ENCODE data around the gene RNF152.
A peak's percentile ranks its signal among the peaks of the same experiment; 100 is the strongest.

The RNF152 gene, protein sequence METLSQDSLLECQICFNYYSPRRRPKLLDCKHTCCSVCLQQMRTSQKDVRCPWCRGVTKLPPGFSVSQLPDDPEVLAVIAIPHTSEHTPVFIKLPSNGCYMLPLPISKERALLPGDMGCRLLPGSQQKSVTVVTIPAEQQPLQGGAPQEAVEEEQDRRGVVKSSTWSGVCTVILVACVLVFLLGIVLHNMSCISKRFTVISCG

DNA sequence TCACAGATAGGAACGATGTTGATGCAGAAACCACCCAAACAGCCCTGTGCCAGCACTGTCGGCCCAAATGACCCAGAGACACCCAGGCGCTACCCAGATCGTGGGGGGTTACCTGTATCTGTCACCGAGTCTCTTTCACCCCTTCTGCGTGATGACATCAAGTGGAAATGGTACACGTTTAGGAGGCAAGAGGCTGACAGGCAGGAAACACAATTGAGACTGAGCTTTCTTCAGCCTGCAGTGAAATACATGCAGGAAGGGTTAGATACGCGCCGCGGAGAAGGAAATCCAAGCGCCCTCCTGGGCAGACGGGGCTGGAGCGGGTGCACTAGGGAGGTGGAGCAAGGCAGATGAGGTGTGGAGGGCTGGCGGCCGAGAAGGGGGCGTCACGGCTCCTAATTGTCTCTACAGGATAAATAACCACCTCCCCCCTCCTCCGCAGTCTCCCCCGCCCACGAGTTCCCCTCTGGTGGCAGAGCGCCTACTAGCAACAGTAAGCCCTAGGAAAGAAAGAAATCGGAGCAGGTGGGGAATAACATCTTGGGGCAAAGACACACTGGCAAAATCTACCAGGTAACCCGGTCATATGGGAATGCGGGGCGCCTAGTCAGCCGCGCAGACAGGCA lies at the start of gene RNF152:
Gene RNF152, minus strand, starts transcription at position 325 of the 626 bp plus-strand sequence. CDS start 76,544 bp downstream, outside the sequence.
- DNase-seq (ENCODE audit: low read depth), result no peak

DNA sequence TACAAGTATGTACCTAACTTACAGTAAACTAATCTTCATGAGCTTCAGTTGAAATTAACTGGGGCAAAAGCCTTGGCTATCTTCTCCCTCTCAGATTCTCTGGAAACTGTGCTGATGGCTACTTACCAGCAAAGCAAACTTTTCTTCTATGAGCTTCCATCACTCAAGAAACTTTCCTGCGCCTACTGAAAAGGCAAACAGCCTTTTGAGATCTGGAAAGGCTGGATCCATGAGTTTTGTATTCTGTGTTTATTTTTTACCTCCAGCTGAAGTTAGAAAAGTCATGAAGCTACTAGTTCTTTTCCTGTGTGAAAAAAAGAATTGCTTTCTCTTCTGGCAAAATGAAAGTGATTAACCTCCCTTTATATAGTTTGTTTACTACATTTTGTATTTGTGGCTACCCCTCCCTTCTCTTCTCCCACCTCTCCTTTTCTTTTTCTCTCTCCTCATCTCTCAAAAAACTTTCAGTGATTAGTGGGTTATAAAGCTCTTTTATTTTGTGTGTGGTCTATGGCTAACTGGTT lies 49.2 kb upstream of the RNF152 start:
- DNase-seq (ENCODE audit: low read depth), result no peak

DNA sequence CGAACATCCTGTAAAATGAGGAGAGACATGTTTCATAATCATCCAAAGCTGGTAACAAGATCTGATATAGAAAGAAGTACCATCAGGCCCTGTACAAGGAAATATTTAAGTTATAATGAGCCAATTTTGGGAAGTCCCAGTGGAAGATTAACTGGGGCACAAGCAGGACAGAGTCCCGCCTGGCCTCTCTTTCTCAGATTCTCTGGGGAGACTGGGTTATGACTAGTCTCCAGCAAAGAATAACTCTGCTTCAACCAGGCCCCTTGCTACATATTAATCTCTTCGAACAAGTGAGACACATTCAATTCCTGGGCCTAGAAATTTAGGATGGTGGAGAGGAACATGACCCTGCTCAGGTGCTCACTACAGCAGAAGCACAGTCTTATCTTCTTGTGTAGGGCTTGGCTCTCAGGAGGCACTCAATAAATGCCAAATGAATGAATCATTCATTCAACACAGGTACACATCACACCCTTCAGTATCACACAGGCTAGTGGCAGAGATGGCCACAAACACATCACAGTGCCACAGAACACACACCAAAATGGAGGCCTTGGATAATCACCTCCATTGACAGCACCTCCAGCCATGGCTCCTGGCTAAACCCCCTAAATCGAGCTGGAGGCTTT lies 46.4 kb upstream of the RNF152 start:
- DNase-seq (ENCODE audit: low read depth), result no peak

DNA sequence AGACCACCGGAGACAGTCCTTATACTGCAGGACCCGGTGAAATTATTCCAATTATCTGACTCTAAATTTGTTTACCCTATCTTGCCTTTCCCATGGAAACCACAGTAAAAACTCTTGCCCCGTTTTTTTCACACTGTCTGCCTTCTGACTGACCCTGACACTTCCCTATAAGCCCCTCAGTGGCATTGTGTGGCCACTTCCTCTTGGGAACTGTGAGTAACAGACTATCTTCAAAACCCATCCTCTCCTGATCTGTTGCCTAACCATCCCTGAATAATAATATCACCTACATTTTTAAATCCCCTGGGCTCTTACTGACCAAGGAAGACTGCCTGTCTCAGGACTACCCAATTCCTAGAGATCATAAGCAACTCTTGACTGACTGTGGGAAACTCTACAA lies 42.6 kb upstream of the RNF152 start:
- no peak for DNase-seq (ENCODE audit: low read depth)

DNA sequence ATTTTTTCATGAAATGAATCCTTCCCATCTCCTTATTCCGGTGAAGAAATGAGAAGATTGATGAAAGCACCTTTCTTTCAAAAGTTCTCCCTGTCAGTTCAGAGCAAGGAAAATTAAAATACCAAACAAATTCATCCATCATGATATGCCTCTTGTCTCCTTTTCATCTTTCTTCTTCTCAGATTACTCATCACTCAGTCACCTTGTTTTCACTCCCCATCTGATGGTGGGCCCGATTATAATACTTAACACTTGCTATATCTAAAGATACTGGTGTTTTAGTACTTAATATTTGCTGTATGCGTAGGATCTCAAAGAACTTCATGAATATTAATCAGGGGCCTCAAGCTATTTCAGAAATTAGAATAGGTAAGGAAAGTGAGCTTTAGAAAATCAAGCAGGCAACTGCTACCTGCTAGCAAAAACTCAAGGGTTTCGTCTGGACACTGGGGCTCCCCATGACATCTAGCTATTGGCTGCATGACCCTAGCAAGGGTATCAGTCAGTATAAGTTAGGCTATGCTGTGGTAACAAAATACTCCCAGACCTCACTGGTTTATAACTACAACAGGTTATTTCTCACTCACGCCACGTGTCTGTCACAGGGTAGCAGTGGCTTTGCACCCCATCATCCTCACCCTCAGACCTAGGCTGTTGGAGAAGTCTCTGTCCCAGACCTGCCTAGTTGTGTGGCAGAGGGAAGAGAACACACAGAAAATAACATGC lies 39.0 kb upstream of the RNF152 start:
- no peak for DNase-seq (ENCODE audit: low read depth)

DNA sequence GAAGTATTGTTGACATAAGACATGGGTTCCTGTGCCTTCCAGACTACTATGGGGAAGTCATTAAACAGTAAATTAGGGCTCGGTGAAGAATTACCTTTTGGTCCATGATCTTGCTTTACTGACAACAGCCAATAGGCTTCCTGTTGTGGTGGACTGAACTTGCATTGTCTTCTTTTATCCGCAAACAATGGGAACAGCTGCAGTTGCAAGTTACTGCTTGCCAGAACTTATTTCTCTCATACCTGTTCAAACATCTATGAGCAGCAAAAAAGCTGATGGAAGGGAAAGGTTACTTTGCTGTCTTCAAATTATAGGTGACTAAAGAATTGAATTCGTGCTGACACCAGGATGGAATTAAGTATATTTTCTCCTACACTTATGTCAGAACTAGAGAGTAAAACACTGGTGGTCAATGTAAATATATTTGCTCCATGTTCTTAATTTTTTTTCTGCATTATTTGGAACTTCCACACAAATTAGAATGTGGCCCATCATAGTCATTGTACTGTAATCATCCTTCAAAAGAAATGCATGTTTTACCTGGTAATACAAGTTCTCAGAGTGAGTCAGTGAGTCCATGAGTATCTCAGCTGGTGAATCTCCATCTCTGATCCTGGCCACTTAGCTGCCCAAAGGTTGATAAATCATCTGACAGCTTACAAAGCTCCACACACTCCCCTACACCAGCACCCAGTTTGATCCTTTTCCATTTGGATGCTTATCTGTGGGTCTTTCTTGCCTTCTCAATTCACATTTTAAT lies 37.3 kb upstream of the RNF152 start:
- DNase-seq (ENCODE audit: low read depth), result no peak

DNA sequence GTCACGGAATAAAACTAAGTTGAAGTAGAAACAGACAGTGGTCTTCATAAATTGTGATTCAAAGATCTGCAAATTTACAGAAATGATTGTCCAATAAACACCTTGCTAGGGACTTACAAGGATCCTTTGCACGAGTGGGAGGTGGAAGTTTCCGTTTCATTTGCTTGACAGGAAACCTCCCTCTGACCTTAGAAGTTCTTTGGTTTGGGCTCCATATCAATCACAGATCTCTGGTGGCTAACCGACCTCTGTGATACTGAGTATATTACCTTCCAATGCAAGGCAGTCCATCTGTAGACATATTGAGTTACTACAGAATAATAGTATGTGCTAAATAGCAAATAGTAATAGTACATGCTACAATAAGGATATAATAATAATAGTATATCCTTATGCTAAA lies 33.7 kb upstream of the RNF152 start:
- no peak for DNase-seq (ENCODE audit: low read depth)

DNA sequence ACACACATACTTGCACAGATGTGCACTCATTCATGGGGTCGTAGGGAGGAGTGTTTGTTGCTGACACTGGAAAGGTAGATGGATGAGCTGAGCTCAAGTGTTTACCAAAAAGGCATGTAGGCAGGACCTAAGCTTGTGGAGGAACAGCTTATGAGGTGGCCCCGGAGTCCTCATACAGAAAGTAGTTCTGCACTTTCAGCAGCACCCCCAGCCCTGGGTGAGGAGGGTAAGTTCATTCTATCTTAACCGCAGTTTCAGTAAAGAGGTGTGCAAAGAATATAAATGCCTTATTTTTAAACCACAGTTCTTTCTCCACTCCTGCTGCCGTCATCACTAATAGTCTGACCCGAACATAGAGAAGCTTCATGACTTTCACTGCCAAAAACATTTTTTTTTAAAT lies 31.7 kb upstream of the RNF152 start:
- DNase-seq (ENCODE audit: low read depth), result no peak

DNA sequence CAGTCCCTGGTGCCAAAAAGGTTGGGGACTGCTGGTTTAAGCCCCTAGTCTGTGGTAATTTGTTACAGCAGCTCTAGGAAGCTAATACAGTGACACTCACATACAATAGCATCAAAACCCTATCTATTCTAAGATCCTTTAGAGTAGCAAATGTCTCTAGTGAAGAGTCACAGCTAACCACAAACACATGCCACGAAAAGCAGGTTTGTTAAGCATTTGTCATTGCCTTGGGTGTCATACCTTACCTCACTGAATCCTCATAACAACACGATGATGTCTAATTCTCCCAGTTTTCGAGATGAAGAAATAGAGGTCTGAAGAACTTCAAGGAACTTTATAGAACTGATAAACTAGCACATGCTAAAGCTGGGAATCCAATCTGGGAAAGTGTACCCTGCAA lies 29.6 kb upstream of the RNF152 start:
- no peak for DNase-seq (ENCODE audit: low read depth)

DNA sequence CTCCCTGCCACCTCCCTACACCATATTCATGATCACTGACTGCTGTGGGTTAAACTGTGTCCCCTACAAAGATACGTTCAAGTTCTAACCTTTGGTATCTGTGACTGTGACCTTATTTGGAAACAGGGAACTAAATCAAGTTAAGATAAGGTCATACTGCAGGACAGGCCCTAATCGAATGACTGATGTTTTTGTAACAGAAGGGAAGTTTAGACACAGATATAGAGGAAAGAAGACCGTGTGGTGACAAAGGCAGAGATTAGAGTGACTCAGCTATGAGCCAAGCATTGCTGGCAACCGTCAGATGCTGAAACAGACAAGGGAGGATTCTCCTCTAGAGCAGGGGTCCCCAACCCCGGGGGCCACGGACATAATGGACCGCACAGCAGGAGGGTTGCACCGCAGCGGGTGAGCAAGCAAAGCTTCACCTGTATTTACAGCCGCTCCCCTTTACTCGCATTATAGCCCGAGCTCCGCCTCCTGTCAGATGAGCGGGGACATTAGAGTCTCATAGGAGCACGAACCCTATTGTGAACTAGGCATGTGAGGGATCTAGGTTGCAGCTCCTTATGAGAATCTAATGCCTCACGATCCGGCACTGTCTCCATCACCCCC lies 28.9 kb upstream of the RNF152 start:
- DNase-seq (ENCODE audit: low read depth), result no peak

DNA sequence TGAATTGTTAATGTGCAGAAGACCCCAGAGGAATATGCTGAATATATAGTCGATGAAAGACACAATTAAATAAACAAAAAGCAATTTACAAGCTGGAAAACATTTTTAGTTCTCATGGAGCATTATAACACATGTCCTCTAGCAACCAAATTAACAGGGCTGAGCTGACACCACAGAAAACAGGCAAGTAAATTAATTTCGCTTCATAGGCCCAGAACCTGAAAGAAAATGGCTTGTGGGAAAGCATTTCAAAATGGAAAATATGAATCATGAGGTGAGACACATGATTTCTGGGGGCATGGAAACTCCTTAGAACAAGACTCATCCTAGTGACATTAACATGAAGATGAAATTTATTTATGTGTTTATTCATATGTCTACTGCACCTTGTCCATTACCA lies 25.0 kb upstream of the RNF152 start:
- no peak for DNase-seq (ENCODE audit: low read depth)

DNA sequence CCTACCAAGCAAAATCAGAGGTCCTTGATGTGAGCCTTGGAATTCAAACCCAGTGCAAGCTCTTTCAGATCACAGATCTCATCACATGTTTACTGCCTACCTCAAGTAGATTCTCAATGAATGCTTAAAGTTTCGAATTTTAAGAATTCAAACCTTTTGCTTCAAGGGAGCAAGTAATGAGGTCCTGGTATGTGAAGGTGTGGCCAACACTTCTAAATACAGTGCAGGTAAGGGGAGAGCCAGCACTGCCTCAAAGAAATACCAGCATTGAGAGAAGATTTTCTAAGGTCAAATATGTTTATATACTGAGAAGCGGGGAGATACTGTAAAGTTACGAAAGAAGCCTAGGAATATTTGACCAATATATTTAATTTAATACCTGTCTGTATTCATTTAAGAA lies 19.7 kb upstream of the RNF152 start:
- no peak for DNase-seq (ENCODE audit: low read depth)

DNA sequence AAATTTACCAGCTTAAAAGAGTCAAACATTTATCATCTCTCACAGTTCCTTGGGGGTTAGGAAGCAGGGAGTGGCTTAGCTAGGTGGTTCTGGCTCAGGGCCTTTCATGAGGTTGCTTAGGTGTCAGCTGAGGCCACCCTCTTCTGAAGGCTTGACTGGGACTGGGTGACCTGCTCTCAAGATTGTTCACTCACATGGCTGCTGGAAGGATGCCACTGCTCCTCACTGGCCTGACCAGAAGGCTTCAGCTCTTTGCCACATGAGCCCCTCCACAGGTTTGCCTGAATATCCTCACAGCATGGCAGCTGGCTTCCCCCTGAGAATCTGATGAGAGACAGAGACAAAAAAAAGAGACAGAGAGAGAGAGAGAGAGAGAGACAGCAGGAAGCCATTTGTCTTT lies 17.3 kb upstream of the RNF152 start:
- no peak for DNase-seq (ENCODE audit: low read depth)

DNA sequence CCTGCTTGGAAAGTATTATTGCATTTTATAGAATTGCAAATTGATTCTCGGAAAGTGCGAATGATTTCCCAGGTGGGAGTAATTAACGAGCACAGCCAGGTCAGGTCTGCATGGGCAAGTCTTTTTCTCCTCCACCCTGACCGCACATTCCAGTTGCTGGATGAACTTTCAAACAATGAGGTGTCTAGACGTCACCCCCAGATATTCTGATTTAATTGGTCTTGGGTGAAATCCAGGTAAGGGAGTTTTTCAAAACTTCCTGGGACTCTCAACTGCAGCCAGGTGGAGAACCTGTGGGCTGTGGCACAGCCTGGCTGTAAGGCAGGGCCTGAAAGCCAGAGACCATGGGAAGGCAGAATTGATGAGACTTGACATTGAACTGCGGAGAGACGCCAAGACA lies 15.9 kb upstream of the RNF152 start:
- DNase-seq (ENCODE audit: low read depth), result no peak

DNA sequence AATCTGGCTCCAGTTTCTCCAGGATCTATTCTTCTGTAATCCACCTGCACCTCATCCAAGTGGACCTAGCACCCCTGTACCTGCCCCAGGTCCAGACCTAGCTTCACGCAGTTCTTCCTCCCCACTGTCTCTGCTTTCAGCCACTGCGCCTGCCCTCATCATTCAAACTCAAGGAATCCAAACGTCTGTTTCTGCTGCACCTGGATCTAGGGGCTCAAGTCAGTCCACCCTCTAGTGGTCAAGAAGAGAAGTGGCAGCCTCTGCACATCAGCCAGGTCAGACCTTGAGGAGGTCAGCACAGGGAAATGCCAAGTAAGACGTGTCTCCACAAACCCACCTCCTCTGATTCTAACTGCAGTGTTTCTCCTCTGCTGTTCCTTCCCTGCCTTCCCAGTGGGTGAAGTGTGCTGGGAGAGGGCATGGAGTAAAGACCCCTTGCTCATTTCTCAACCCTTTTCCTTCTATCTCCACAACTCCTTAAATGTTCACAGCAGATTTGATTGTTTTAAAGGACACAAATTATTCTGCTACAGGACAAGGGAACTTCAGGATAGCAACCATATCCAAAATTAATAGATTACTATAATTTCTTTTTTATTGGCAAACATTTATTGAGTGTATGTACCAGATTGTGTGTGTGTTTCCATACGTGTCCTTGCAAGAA lies 8.6 kb upstream of the RNF152 start:
- peak; percentile 53 for DNase-seq (ENCODE audit: low read depth)

DNA sequence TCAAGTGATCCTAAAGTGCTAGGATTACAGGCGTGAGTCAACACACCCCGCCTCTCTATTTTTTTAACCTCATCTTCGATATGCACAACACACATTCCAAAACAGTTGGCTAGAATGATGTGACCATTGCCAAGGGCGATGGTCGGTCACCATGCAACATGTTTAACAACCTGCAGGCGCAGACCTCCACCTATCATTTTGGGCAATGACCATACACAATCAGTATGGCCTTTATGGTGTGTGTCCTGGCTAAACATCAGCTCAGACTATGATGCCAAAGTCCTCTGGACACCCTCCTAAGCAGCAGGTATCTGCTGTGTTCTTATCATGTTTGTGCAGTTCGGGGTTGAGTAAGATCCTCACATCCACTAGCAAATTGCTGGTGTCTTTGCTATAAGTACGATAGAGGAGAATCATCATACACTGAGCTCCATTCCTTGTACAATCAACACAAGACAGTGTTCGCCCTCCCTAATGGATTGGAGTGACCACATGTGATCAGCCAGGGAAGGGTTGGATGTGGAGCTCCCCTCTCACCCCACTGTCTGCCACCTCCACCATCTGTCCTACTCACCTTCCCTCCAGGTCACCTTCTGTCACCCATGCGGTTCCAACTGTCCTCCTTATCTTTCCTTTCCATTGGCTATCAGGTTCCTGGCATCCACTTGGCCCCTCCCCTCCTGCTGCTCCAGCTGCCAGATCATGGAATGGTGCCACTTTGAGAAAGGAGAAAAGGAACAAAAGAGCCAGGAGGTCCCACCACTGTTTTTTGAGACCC lies 7.9 kb upstream of the RNF152 start:
- no peak for DNase-seq (ENCODE audit: low read depth)

DNA sequence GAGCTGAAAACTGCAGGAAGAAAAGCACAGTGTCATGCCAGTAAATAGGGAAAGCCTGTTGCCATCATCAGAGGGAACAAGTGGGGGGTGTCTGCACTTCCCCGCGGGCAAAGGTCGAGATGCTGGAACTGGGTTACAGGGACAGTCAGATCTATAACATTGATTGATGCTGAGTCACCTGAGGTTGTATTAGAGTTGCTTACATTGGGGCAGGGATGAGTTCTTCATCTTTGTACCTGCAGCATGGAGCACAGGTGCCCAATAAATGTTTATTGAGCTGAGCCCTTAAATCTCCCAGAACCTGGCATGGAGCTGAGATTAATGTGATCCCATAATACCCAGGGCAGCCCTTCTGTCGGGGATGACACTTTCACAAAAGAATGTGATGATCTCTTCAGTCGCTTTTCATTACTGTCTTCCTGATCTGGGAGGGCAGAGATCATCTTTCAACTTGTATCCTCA lies 5.9 kb upstream of the RNF152 start:
- no peak for DNase-seq (ENCODE audit: low read depth)

DNA sequence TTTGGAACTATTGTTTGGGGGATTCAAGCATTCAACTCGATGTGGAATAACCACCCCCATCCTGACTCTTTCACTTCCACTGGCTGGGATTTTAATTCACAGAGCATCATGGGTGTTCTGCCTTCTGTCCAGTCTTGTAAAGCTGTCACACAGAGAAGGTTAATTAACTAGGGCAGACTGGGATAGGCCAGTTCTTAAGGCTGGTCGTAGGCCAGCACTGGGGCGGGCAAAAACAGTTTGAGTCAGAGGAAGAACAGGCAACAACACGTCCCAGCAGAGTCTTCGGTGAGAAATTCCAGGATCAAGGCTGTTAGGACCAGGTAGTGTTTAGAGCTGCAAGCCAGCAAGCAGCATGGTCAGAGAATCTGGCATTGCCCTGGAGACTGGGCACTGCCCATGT lies 4.0 kb upstream of the RNF152 start:
- DNase-seq (ENCODE audit: low read depth), result peak; percentile 85

DNA sequence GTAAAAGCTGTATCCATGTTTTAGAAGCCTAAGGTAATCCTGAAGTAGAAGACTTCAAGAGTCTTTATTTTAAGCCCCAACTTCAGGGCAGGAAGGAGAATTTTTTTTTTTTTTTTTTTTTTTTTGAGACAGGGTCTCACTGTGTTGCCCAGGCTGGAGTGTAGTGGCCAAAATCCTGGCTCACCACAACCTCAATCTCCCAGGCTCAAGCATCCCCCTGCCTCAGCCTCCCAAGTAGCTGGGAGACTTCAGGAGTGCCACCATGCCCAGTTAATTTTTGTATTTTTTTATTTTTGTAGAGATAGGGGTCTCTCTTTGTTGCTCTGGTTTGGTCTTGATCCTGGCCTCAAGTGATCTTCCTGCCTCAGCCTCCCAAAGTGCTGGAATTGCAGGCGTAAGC lies 3.3 kb upstream of the RNF152 start:
- no peak for DNase-seq (ENCODE audit: low read depth)

Measured in amniotic epithelial cell (primary cell).